IMR-90 (cell line): Measurements from ENCODE around the gene FTCDNL1. TPM values are rescaled to one million over a fixed set of nuclear protein-coding genes. Genes with fewer than 3 reads are reported as not detected.

Source experiments
- ATAC-seq: fragments of 200-7000 bp; cut with Tn5 transposase; 2 replicates; pipeline ENCODE4 v1.9.1; 2020; ENCODE audit warnings: low read depth, mild to moderate bottlenecking, moderate library complexity
- BruUV-seq: library from RNA; stranded (reverse); fragments of 400-500 nt; replicated peaks from 2 replicates; lab custom pipeline; 2021; lab: Mats Ljungman, UMichigan
- CTCF ChIA-PET: fragments of 300-600 bp; formaldehyde crosslinking; extraction: SDS; loops from one replicate; lab custom pipeline; 2021; ENCODE audit warnings: antibody characterized with exemption; lab: Yijun Ruan, JAX
- POLR2A ChIA-PET: fragments of 300-600 bp; sonication (Branson Sonifier 250); formaldehyde crosslinking; loops from one replicate; lab custom pipeline; 2022; ENCODE audit warnings: antibody characterized with exemption; ENCODE audit not compliant: unreplicated experiment; lab: Charles Lee
- DNase-seq: peaks from one replicate; pipeline ENCODE4 v3.0.0; 2013
- H2AFZ ChIP-seq: replicated peaks from 2 replicates; pipeline ENCODE3; 2013; ENCODE audit warnings: low read length, mild to moderate bottlenecking; ENCODE audit not compliant: poor library complexity
- H2AK5ac ChIP-seq: 2 replicates; pipeline ENCODE4 v1.6.1; 2013; ENCODE audit warnings: low read depth, low read length, inconsistent platforms
- H2AK9ac ChIP-seq: replicated peaks from 2 replicates; pipeline ENCODE3; 2013; ENCODE audit warnings: mild to moderate bottlenecking, low read depth, low read length, moderate library complexity; ENCODE audit not compliant: poor library complexity
- H2BK120ac ChIP-seq: 2 replicates; pipeline ENCODE4 v1.6.1; 2013; ENCODE audit warnings: low read depth, low read length, inconsistent platforms
- H2BK15ac ChIP-seq: 3 replicates; pipeline ENCODE4 v1.6.1; 2013; ENCODE audit warnings: low read depth, low read length, inconsistent platforms
- H2BK20ac ChIP-seq: 2 replicates; pipeline ENCODE4 v1.6.1; 2013; ENCODE audit warnings: low read depth, mild to moderate bottlenecking, inconsistent platforms, low read length, moderate library complexity
- H2BK5ac ChIP-seq: 2 replicates; pipeline ENCODE4 v1.6.1; 2013; ENCODE audit warnings: mild to moderate bottlenecking, low read depth, low read length, inconsistent platforms; ENCODE audit not compliant: poor library complexity, severe bottlenecking
- H3K14ac ChIP-seq: replicated peaks from 2 replicates; pipeline ENCODE4 v1.6.1; 2013; ENCODE audit warnings: low read depth, low read length, inconsistent platforms
- H3K18ac ChIP-seq: 2 replicates; pipeline ENCODE4 v1.6.1; 2013; ENCODE audit warnings: low read depth, low read length, control low read depth
- H3K23ac ChIP-seq: 2 replicates; pipeline ENCODE4 v1.6.1; 2013; ENCODE audit warnings: low read depth, low read length, inconsistent platforms
- H3K27ac ChIP-seq: 2 replicates; pipeline ENCODE4 v1.5.1; 2013; ENCODE audit warnings: mild to moderate bottlenecking, control low read depth, low read length; ENCODE audit not compliant: insufficient read depth
- H3K27me3 ChIP-seq: 2 replicates; pipeline ENCODE4 v1.6.1; 2013; ENCODE audit warnings: low read length; ENCODE audit not compliant: control insufficient read depth, insufficient read depth
- H3K36me3 ChIP-seq: 2 replicates; pipeline ENCODE4 v1.6.1; 2013; ENCODE audit warnings: low read length, mixed read lengths; ENCODE audit not compliant: control insufficient read depth, insufficient read depth
- H3K4ac ChIP-seq: 2 replicates; pipeline ENCODE4 v1.6.1; 2013; ENCODE audit warnings: low read depth, low read length, inconsistent platforms
- H3K4me1 ChIP-seq: 2 replicates; pipeline ENCODE4 v1.6.1; 2013; ENCODE audit warnings: low read length, mixed read lengths; ENCODE audit not compliant: control insufficient read depth, insufficient read depth
- H3K4me2 ChIP-seq: 2 replicates; pipeline ENCODE4 v1.6.1; 2013; ENCODE audit warnings: low read depth, mild to moderate bottlenecking, control low read depth, low read length, moderate library complexity
- H3K4me3 ChIP-seq: 2 replicates; pipeline ENCODE4 v1.5.1; 2013; ENCODE audit warnings: low read depth, mild to moderate bottlenecking, control low read depth, low read length, moderate library complexity; ENCODE audit not compliant: insufficient read depth
- H3K56ac ChIP-seq: 2 replicates; pipeline ENCODE4 v1.6.1; 2013; ENCODE audit warnings: low read length, inconsistent platforms; ENCODE audit not compliant: insufficient read depth; ENCODE audit errors: extremely low read depth
- H3K79me1 ChIP-seq, 2 experiments: 2 replicates each; pipeline ENCODE4 v1.6.1; 2013; ENCODE audit warnings: low read length in 2 of 2, inconsistent platforms in 1 of 2, low read depth in 1 of 2
- H3K9ac ChIP-seq: 2 replicates; pipeline ENCODE4 v1.6.1; 2013; ENCODE audit warnings: low read depth, low read length, control low read depth
- H3K9me1 ChIP-seq: 2 replicates; pipeline ENCODE4 v1.6.1; 2013; ENCODE audit warnings: low read length, inconsistent platforms; ENCODE audit not compliant: insufficient read depth
- H3K9me3 ChIP-seq: 2 replicates; pipeline ENCODE4 v1.6.1; 2013; ENCODE audit warnings: low read length; ENCODE audit not compliant: control insufficient read depth, insufficient read depth
- H4K20me1 ChIP-seq: 2 replicates; pipeline ENCODE4 v1.6.1; 2013; ENCODE audit warnings: low read length, inconsistent platforms; ENCODE audit not compliant: insufficient read depth
- H4K5ac ChIP-seq: 2 replicates; pipeline ENCODE4 v1.6.1; 2013; ENCODE audit warnings: mild to moderate bottlenecking, low read depth, low read length, control low read depth
- H4K8ac ChIP-seq, 2 experiments: 2 replicates each; pipeline ENCODE4 v1.6.1; 2013; ENCODE audit warnings: low read depth in 2 of 2, low read length in 2 of 2, control low read depth in 1 of 2, inconsistent platforms in 1 of 2
- H4K91ac ChIP-seq: 2 replicates; pipeline ENCODE4 v1.6.1; 2013; ENCODE audit warnings: low read depth, low read length, inconsistent platforms; ENCODE audit not compliant: insufficient read depth
- MXI1 ChIP-seq: IDR thresholded peaks from 2 replicates; pipeline ENCODE4 v1.6.1; 2012; ENCODE audit warnings: low read depth, mild to moderate bottlenecking, low read length, moderate library complexity, borderline replicate concordance
- RAD21 ChIP-seq: IDR thresholded peaks from 2 replicates; pipeline ENCODE4 v1.6.1; 2012; ENCODE audit warnings: low read length, improper control_type of control experiment
- USF2 ChIP-seq: fragments of 150-350 bp; IDR thresholded peaks from 2 replicates; pipeline ENCODE4 v1.6.1; 2017; ENCODE audit warnings: mild to moderate bottlenecking, antibody characterized with exemption, low read length, low read depth
- WGBS, 2 experiments: methylation state at CpG; one replicate each; pipeline versions ENCODE4 v1.1.5 to v1.1.7; 2013; ENCODE audit warnings: missing lambda C conversion rate in 2 of 2; ENCODE audit not compliant: insufficient read length in 1 of 2; ENCODE audit errors: extremely low coverage in 2 of 2; 5-methylcytosine and 5-hydroxymethylcytosine counted together
- dilution Hi-C: fragments of 300-500 bp; cut with HindIII; formaldehyde crosslinking; loops from one replicate; pipeline ENCODE4 v1.14.3; 2018; ENCODE audit warnings: low sequenced_read_pairs; ENCODE audit not compliant: unreplicated experiment
- in situ Hi-C: fragments of 300-500 bp; cut with MboI; formaldehyde crosslinking; loops from 3 replicates; pipeline ENCODE4 v1.14.3; 2019; ENCODE audit warnings: low sequenced_read_pairs, inconsistent platforms, mixed read lengths
- intact Hi-C: fragments of 100-400 bp; cut with micrococcal nuclease; formaldehyde crosslinking; loops from 2 replicates; pipeline ENCODE4 v1.10.0; 2022
- polyA plus RNA-seq, 3 experiments: library from polyadenylated mRNA; depleted of rRNA; stranded (reverse); fragments of >200 nt; gene quantifications; 2 replicates each; pipeline ENCODE4 v1.2.3, GENCODE V29; 2012; ENCODE audit warnings: low replicate concordance in 1 of 3
- total RNA-seq: library from RNA; depleted of rRNA; stranded (reverse); fragments of >200 nt; gene quantifications from 2 replicates; pipeline ENCODE4 v1.2.3, GENCODE V29; 2012

Gene FTCDNL1
- total and polyA plus RNA-seq, 2 of the 4 experiments (the other 2 are of a cell fraction), result 0.18 to 0.21 TPM

GRCh38 chr2:199798831-199799580 lies 52.0 kb downstream of the FTCDNL1 start:
- no peak overlapping the region for H3K9ac ChIP-seq

More at GRCh38 chr2:199798831-199799580, 52.0 kb downstream of the FTCDNL1 start:
- Histone ChIP-seq H3K9me1 (0 out of 2 replicates have a peak, but pooled peaks cover 3% of the 10 kb centered on the region), H2AK5ac (no peak overlapping the region), H4K20me1 (no peaks in the 10 kb centered on the region), H2BK120ac (no peak overlapping the region), H3K14ac (no peak overlapping the region), H3K4ac (no peak overlapping the region), H3K4me3 (no peak overlapping the region), H2BK5ac (no peak overlapping the region), H3K56ac (no peak overlapping the region), H2BK15ac (no peak overlapping the region), H2AK9ac (no peak overlapping the region), H3K79me1 (no peaks in the 10 kb centered on the region), H3K18ac (no peak overlapping the region; the same call in 1 of the 2 replicates), H3K27ac (no peak overlapping the region), H2AFZ (no peak overlapping the region), H3K4me2 (peak overlapping the region; percentile 29; the same call in 1 of the 2 replicates), H3K9me3 (no peaks in the 10 kb centered on the region), H3K23ac (no peak overlapping the region), H4K8ac (no peak overlapping the region), H4K91ac (no peak overlapping the region), H3K4me1 (peaks cover 4% of the 10 kb centered on the region; the same call in 1 of the 2 replicates), H3K27me3 (no peaks in the 10 kb centered on the region; the same call in 1 of the 2 replicates), H4K5ac (no peak overlapping the region), H2BK20ac (no peak overlapping the region; the same call in 1 of the 2 replicates), H3K36me3 (no peaks in the 10 kb centered on the region)
- TF ChIP-seq MXI1 (no peak), RAD21 (no peak), USF2 (no peak)
- DNase-seq, result no peak
- ChIA-PET POLR2A (no interaction called here), CTCF (interaction anchor here (1.4 kb wide), 1 partner anchor 59 kb away, joined by 3 read pairs; no protein-coding TSS in a partner anchor)
- ATAC-seq, result peak; percentile 79
- intact Hi-C loops (no loop called here), dilution Hi-C loops (no loop called here), in situ Hi-C loops (no loop called here)
- whole genome bisulfite sequencing, 2 experiments, result no CpG with 5 or more reads among the region's 10 CpGs
- BruUV-seq, result no TSS peak
